GM20431 (cell line): ENCODE measurements around the gene SURF6.
"Not testable (repeated sequence)": the region's sequence is repeated elsewhere in the genome, so short reads cannot be mapped to it uniquely, and the experiment has no call there.

ENCODE experiments used
- in situ Hi-C: fragments of 300-500 bp; cut with MseI, MboI; formaldehyde crosslinking; loops from one replicate; pipeline ENCODE4 v1.15.0; 2020; ENCODE audit warnings: low sequenced_read_pairs; ENCODE audit not compliant: unreplicated experiment

The SURF6 gene

GRCh38 chr9:133348718-133349573 is 13.0 kb upstream of the SURF6 start:
- in situ Hi-C loops: no loop called here

DNA sequence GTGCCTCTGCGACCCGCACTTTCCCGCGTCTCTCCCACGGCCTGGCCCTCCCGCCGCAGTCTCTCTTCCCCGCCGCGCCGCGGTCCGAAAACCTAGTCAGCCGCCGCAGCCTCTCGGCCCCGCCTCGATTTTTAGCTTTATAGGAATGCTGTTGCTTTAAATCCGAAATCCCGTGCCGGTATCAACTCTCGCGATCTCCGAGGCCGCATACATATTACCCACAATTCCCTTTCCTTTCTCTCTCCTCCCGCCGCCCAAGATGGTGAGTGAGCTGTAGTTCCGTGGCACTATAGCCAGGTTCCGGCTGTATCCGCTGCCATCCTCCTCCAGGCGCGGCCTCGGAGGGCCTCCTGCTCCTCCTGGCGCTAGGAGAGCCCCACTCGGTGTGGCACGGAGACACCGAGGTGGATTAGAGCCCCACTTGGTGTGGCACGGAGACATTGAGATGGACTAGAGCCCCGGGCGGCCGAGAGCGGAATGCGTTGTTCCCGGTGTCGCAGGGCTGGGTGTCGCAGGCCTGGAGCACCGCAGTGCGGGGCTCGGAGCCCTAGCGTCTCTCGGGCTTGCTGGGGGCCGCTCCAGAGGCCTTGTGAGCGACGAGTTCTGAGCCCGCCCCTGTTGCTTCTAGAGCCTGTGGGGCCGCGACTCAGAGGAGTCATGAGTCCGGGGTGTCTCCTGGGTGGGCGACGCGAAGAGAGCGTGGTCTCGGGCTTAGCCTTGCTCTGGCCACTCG is 12.2 kb upstream of the SURF6 start, which contains the start of the genes MED22 and RPL7A:
Gene MED22 (minus strand): TSS at position 147 of the 733 bp plus-strand sequence. CDS start 1,469 bp downstream, outside the sequence.
Gene RPL7A (plus strand): TSS at position 234 of the 733 bp plus-strand sequence. CDS start 26 bp downstream, at position 260.
- in situ Hi-C loops: no loop called here

GRCh38 chr9:133347515-133347984 is 11.6 kb upstream of the SURF6 start:
- in situ Hi-C loops: no loop called here

DNA sequence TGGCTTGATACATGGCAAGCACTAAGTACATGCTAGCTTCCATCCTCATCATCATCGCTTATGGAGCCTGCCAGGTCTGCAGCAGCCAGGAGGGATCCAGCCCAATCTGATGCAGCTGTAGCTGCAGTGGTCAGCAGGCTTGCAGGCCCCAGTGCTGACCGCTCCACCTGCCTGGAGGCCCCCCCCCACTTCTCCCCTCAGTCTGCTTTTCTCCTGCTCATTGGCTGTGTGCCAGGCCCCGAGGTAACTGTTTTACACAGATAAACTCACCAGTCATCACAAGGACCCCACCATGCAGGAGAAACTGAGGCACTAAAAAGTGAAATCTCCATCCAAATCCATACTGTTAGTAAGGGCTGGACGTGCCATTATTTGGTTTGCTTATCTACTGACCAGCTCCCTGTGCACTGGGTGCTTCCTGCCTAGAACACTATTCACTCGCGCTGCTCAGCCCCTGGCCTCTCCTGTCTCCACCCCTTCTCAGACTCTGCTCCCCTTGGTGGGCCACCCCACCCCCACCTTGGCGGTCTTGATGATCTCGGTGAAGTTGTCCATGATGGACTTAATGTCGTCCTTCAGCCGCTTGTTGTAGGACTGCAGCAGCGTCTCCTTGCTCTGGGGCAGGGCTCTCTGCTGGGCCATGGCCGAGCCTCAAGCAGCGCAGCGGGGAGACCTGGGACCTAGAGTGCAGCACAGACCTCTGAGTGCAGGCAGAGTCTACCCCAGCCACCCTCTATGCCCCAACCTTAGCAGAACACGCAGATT is 10.2 kb upstream of the SURF6 start:
- in situ Hi-C loops: no loop called here

DNA sequence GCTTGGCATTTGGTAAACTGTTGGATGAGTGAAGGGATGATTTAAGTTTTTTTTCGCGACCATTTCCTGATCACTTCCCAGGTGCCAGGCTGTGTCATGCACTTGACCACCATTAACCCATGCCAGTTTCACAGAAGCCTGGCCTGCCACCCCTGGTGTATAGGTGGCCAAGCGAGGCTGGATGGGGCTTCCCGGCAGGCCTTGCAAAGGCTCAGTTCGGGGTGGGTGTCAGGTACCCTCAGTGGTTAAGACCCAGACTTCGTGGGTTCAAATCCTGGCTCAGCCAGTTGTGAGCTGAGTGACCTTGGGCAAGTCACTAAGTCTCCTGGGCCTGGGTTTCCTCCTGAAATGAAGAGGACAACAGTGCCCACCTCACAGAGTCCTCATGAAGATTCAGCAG is 9.6 kb upstream of the SURF6 start:
- in situ Hi-C loops: no loop called here

DNA sequence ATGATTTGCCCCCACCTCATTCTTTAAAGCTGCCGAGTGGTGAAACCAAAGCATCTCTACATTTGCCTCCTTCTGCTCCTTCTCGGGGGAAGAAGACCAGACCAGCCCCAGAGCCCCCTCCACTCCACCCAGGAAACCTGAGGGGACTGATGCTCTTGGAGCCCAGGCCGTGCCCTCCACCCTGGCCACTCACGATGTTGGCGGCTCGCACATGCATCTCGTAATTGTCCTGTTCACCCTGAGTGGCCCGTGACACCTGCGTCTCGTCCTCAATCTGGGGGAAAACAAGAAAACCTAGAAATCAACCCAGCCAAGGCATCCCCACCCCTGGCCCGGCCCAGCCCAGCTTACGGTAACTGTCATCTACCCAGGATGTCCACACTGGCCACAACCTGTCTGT is 9.0 kb upstream of the SURF6 start:
- in situ Hi-C loops: no loop called here

DNA sequence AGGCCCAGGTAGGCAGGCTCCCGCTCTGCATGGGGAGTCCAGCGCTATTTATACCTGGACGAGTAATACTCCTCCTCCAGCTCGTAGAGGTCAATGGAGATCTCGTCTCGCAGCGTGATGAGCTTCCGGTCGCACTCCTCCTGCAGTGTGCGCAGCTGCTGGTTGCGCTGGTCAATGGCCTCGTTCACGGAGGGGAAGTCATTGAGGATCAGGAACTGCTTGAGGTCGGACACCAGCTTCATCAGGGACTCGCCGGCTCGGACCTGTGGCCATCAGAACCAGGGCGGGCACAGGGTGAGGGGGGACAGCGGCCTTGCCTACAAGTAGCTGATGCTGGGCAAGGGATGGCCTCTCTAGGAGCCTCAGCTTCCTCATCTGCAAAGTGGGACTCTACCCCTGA is 8.1 kb upstream of the SURF6 start:
- in situ Hi-C loops: no loop called here

- in situ Hi-C loops: no loop called here
These were observed 6.6 kb upstream of the SURF6 start for GRCh38 chr9:133342570-133342969.

DNA sequence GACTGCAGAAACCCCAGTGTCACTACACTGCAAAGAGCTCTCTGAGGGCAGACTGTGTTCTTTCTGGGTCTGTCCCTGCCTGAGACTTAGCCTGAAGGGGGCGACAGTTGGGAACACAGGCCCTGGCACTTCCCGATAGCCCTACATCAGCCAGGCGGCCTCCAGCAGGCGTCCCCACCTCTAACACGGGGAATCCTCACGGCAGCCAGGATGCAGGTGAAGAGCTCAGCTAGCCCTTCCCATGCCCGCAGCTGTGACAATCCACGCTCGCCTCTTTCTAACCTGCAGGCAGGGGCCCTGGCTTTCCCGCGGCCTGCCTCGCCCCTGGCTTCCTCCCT is 6.0 kb upstream of the SURF6 start:
- in situ Hi-C loops: no loop called here

DNA sequence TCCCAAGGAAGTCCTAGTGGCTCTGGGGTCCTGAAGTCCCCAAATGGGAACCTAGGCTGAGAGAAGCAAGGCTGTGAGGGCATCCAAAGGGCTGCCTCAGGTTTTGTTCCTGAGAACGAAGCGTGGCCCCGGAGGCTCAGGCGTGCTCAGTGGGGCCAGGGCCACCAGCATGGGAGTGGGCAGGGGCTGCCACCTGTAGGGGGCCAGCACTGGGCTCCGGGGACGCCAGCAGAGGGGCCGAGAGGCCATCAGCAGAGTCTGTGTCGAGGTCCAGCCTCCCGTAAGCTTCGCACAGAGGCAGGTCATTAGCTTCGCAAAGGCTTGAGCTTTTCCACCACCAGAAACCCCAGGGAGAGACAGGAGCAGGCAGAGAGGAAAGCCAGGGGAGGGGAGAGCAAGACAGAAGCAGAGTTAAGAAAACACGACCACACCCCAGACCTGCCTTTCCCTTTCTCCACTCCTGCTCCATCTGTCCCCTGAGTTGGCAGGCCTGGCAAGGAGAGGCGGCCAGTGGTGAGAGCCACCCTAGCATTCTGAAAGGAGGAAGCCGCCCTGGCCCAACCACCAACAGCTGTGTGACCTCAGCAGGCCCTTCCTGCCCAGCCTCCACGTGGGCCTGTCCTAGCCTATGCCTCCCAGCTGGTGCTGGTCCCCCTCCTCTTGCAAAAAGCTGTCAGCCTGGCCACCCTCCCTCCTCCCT is 5.5 kb upstream of the SURF6 start:
- in situ Hi-C loops: no loop called here

DNA sequence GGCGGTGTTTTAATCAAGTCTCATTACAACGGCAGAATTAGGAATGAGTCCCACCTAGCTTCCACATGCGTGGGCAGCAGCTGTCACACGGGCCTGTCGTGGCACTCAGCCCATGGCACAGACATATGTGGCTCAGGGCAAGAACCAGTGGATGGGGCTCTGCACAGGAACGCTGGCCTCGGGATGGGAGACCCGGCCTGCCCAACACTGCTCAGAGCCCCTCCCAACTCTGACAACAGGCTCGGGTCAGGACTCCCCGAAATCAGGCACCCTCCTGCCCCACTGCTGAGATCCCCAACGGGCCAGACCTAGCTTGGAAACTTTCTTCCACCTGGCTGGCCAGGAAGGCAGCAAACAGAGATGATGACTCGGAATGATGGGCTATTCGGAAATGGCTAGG is 4.9 kb upstream of the SURF6 start:
- in situ Hi-C loops: no loop called here

GRCh38 chr9:133340256-133340655 is 4.3 kb upstream of the SURF6 start:
- in situ Hi-C loops: no loop called here

- in situ Hi-C loops: no loop called here
These were observed 3.7 kb upstream of the SURF6 start for GRCh38 chr9:133339641-133340040.

DNA sequence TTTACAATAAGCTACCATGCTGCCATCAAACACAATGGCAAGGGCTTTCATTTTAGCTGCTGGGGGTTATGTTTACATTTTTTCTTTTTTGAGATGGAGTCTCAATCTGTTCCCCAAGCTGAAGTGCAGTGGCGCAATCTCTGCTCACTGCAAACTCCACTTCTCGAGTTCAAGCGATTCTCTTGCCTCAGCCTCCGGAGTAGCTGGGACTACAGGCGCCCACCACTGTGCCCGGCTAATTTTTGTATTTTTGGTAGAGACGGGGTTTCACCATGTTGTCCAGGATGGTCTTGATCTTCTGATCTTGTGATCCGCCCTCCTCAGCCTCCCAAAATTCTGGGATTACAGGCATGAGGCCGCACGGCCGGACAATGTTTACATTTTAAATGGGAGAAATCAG is 1.1 kb downstream of the SURF6 start:
- in situ Hi-C loops: not testable (repeated sequence)

GRCh38 chr9:133334161-133334560 is 1.8 kb downstream of the SURF6 start:
- in situ Hi-C loops: no loop called here

DNA sequence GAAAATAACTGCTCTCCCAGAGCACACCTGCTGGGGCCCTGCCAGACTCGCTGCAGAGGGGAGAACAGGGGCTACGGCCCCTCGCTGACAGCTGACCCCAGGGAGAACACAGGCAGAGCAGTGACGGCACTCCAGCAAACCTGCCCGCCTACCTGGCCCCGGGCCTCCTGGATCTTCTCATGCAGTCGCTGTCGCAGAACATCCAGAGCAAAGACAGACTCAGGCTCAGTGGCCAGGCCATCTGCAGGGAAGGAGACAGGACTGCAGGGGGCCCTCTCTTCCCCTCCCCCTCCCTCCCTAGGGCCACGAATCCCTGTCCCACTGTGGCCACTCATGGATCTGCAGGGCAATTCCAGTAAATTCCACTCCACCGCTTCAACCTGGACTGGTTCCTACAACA is 2.4 kb downstream of the SURF6 start:
- in situ Hi-C loops: no loop called here

DNA sequence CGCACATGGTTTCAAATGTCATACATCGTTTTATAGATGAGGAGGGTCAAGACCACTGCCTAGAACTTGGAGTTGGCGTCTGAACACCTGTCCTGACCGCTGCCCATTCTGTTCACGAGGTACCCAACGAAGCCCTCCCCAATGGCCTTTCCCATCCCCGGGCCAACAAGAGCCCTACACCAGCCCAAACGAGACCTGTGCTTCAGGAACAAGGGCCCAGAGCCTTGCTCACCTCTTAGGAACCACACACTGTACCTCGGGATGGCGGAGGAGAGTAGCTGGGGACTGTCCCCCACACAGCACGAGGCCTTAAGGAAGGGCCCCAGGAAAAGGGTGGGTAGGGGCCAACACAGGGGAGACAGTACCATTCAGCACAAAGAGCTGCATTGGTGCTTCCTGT is 3.0 kb downstream of the SURF6 start:
- in situ Hi-C loops: no loop called here

DNA sequence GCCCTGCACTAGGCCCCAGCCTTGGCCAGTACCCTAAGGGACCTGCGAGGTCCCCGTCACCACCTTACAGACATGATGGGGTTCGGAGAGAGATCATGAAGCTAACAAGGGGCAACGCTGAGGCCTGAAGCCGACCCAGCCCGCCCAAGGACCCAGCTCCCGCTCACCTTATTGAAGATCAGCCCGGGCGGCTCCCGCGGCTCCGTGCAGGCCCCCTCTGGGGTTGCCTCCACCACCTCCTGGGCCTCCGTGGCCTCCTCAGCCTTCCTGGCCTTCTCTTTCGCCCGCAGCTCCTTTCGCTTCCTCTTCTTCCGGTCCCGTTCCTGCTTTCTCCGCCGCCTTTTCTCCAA is 3.6 kb downstream of the SURF6 start:
- in situ Hi-C loops: no loop called here

- in situ Hi-C loops: no loop called here
These were observed 4.2 kb downstream of the SURF6 start for GRCh38 chr9:133331641-133332380.
